Lower leg skin (tissue), 3 donors: ENCODE results near the gene PLA2G12A.

Source experiments
- POLR2A ChIP-seq, 2 donors: fragments of 450-650 bp; IDR thresholded peaks; one replicate each; pipeline ENCODE4 v1.6.1; 2016 to 2017; ENCODE audit warnings: antibody characterized with exemption in 2 of 2, mild to moderate bottlenecking in 1 of 2, moderate library complexity in 1 of 2
- TF ChIP-seq, protein P1 (sequence below), 3 donors: fragments of 450-650 bp; IDR thresholded peaks; one replicate each; pipeline ENCODE4 v1.5.1; 2016; ENCODE audit warnings: antibody characterized with exemption in 3 of 3, mild to moderate bottlenecking in 3 of 3, moderate library complexity in 2 of 3

DNA sequence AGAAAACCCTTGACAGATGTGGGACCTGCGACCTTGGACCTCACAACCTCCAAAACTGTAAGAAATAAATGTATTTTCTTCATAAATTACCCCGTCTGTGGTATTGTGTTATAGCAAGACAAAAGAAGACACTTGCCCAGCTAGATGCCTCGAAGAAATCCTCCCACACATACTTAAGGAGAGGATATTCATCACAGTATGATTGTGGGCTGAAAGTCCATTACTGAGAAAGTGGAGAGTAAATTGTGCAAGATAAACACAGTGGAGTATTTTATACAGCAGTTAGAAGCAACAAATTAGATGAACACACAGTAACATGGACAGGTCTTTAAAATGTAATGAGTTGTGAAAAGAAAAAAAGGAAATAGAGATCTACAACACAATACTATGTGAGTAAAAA is 25.8 kb upstream of the PLA2G12A start:
- TF ChIP-seq, protein P1, sequence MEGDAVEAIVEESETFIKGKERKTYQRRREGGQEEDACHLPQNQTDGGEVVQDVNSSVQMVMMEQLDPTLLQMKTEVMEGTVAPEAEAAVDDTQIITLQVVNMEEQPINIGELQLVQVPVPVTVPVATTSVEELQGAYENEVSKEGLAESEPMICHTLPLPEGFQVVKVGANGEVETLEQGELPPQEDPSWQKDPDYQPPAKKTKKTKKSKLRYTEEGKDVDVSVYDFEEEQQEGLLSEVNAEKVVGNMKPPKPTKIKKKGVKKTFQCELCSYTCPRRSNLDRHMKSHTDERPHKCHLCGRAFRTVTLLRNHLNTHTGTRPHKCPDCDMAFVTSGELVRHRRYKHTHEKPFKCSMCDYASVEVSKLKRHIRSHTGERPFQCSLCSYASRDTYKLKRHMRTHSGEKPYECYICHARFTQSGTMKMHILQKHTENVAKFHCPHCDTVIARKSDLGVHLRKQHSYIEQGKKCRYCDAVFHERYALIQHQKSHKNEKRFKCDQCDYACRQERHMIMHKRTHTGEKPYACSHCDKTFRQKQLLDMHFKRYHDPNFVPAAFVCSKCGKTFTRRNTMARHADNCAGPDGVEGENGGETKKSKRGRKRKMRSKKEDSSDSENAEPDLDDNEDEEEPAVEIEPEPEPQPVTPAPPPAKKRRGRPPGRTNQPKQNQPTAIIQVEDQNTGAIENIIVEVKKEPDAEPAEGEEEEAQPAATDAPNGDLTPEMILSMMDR (IDR thresholded peaks at IDR 0.05): no peak
- no peak for TF ChIP-seq POLR2A (IDR thresholded peaks at IDR 0.05)
